GM12878 (cell line): ENCODE measurements around the gene SLC5A1. TPM values are rescaled to one million over a fixed set of nuclear protein-coding genes. Genes with fewer than 3 reads are reported as not detected.

Source experiments
- ATAC-seq: fragments of 200-7000 bp; cut with Tn5 transposase; 3 replicates; pipeline ENCODE4 v1.9.1; 2020; ENCODE audit warnings: mild to moderate bottlenecking, moderate library complexity
- BruUV-seq: library from RNA; stranded (reverse); fragments of 400-500 nt; replicated peaks from 2 replicates; lab custom pipeline; 2021; lab: Mats Ljungman, UMichigan
- CTCF ChIA-PET: fragments of 300-600 bp; sonication (Branson Sonifier 250); formaldehyde crosslinking; extraction: SDS; loops from one replicate; lab custom pipeline; 2021; ENCODE audit warnings: inconsistent platforms; lab: Yijun Ruan, JAX
- POLR2A ChIA-PET: fragments of 350-600 bp; formaldehyde crosslinking; extraction: SDS; loops from one replicate; lab custom pipeline; 2021; ENCODE audit warnings: inconsistent platforms; lab: Charles Lee
- RAD21 ChIA-PET: fragments of 300-600 bp; sonication (Branson Sonifier 250); formaldehyde crosslinking; loops from one replicate; lab custom pipeline; 2023; ENCODE audit warnings: antibody characterized with exemption; ENCODE audit not compliant: unreplicated experiment; lab: Charles Lee
- SMC1A ChIA-PET: fragments of 300-600 bp; sonication (Branson Sonifier 250); formaldehyde crosslinking; loops from one replicate; lab custom pipeline; 2023; ENCODE audit not compliant: unreplicated experiment, uncharacterized antibody; lab: Charles Lee
- DNase-seq: peaks from one replicate; pipeline ENCODE4 v3.0.0-alpha.2; 2011; ENCODE audit warnings: low read depth, low spot score
- FAIRE-seq: peaks from 3 replicates; lab custom pipeline; 2011; peaks lifted over from hg19 to GRCh38; lab: Jason Lieb, UNC
- H2AFZ ChIP-seq: 2 replicates; pipeline ENCODE4 v1.6.0; 2011; ENCODE audit warnings: low read depth, low read length, control low read depth; ENCODE audit not compliant: control insufficient read depth
- H3K27ac ChIP-seq: 2 replicates; pipeline ENCODE4 v1.5.1; 2011; ENCODE audit warnings: control low read depth; ENCODE audit not compliant: control insufficient read depth, insufficient read depth
- H3K27me3 ChIP-seq, 2 experiments: replicated peaks in 1 of 2; 2 replicates each; pipeline versions ENCODE4 v1.6.0 to v1.6.1; 2011; ENCODE audit warnings: low read length in 1 of 2; ENCODE audit not compliant: control insufficient read depth in 2 of 2, insufficient read depth in 2 of 2
- H3K36me3 ChIP-seq, 2 experiments: 2 replicates each; pipeline ENCODE4 v1.5.1; 2011; ENCODE audit warnings: low read length in 1 of 2; ENCODE audit not compliant: control insufficient read depth in 2 of 2, insufficient read depth in 2 of 2
- H3K4me1 ChIP-seq: 2 replicates; pipeline ENCODE4 v1.6.1; 2011; ENCODE audit warnings: mild to moderate bottlenecking, low read length, moderate library complexity, mixed read lengths; ENCODE audit not compliant: control insufficient read depth, insufficient read depth
- H3K4me2 ChIP-seq: 2 replicates; pipeline ENCODE4 v1.6.0; 2011; ENCODE audit warnings: control low read depth; ENCODE audit not compliant: control insufficient read depth, insufficient read depth
- H3K4me3 ChIP-seq: fragments of 200-600 bp; sonication (generic); 2 replicates; pipeline ENCODE4 v1.5.1; 2016
- H3K79me2 ChIP-seq: 2 replicates; pipeline ENCODE4 v1.6.0; 2011; ENCODE audit warnings: low read length; ENCODE audit not compliant: control insufficient read depth, insufficient read depth
- H3K9ac ChIP-seq: 2 replicates; pipeline ENCODE4 v1.8.0; 2011; ENCODE audit warnings: low read length, control low read depth, mixed read lengths; ENCODE audit not compliant: control insufficient read depth, insufficient read depth
- H3K9me3 ChIP-seq: replicated peaks from 3 replicates; pipeline ENCODE4 v1.5.1; 2011; ENCODE audit warnings: mild to moderate bottlenecking, low read length; ENCODE audit not compliant: control insufficient read depth, insufficient read depth
- H4K20me1 ChIP-seq: 2 replicates; pipeline ENCODE4 v1.6.0; 2011; ENCODE audit not compliant: control insufficient read depth, insufficient read depth
- BHLHE40 ChIP-seq, 2 experiments: fragments of 450-650 bp in 1 of 2; IDR thresholded peaks; 2 replicates each; pipeline ENCODE4 v1.6.1; 2011 to 2017; ENCODE audit warnings: low read depth in 2 of 2, borderline replicate concordance in 1 of 2, improper control_type of control experiment in 1 of 2, low read length in 1 of 2, mild to moderate bottlenecking in 1 of 2
- CTCF ChIP-seq, 3 experiments: IDR thresholded peaks in 2 of 3; conservative IDR thresholded peaks in 1 of 3; 2 replicates each; pipeline ENCODE4 v1.5.1; 2011; ENCODE audit warnings: low read depth in 3 of 3, low read length in 3 of 3, mild to moderate bottlenecking in 3 of 3, control low read depth in 2 of 3, moderate library complexity in 2 of 3, inconsistent platforms in 1 of 3, mixed read lengths in 1 of 3; ENCODE audit not compliant: control insufficient read depth in 2 of 3, insufficient read depth in 1 of 3; ENCODE audit errors: extremely low read depth in 1 of 3
- EED ChIP-seq: sonication (generic); IDR thresholded peaks from 2 replicates; pipeline ENCODE4 v1.6.1; 2016; ENCODE audit warnings: antibody characterized with exemption, low read depth
- ESRRA ChIP-seq: IDR thresholded peaks from 2 replicates; pipeline ENCODE4 v1.6.1; 2012; ENCODE audit warnings: mild to moderate bottlenecking, low read length, improper control_type of control experiment
- EZH2 ChIP-seq: IDR thresholded peaks from 2 replicates; pipeline ENCODE4 v1.6.1; 2012; ENCODE audit warnings: low read depth, mild to moderate bottlenecking, control low read depth, inconsistent platforms, low read length, borderline replicate concordance; ENCODE audit not compliant: control insufficient read depth
- FOXM1 ChIP-seq: IDR thresholded peaks from 2 replicates; pipeline ENCODE4 v1.6.1; 2012; ENCODE audit warnings: low read depth, mild to moderate bottlenecking, inconsistent platforms, low read length, moderate library complexity
- MEF2A ChIP-seq: IDR thresholded peaks from 2 replicates; pipeline ENCODE4 v1.6.1; 2011; ENCODE audit warnings: low read depth, mild to moderate bottlenecking, low read length, moderate library complexity; ENCODE audit not compliant: insufficient read depth
- PAX8 ChIP-seq: fragments of 450-650 bp; IDR thresholded peaks from 2 replicates; pipeline ENCODE4 v1.6.1; 2017; ENCODE audit warnings: mild to moderate bottlenecking, moderate library complexity
- PBX3 ChIP-seq: IDR thresholded peaks from 2 replicates; pipeline ENCODE4 v1.6.1; 2011; ENCODE audit warnings: mild to moderate bottlenecking, low read depth, low read length, moderate library complexity; ENCODE audit not compliant: insufficient replicate concordance
- STAT3 ChIP-seq: IDR thresholded peaks from 2 replicates; pipeline ENCODE4 v1.6.1; 2011; ENCODE audit warnings: low read depth, low read length, improper control_type of control experiment
- SUPT20H ChIP-seq: IDR thresholded peaks from 2 replicates; pipeline ENCODE4 v1.6.1; 2011; ENCODE audit warnings: low read depth, mild to moderate bottlenecking, low read length, moderate library complexity, borderline replicate concordance; ENCODE audit not compliant: control insufficient read depth
- TARDBP ChIP-seq: IDR thresholded peaks from 2 replicates; pipeline ENCODE4 v1.6.1; 2016; ENCODE audit warnings: borderline replicate concordance
- WRNIP1 ChIP-seq: IDR thresholded peaks from 2 replicates; pipeline ENCODE4 v1.6.1; 2011; ENCODE audit warnings: low read depth, low read length, improper control_type of control experiment, borderline replicate concordance
- YY1 ChIP-seq: IDR thresholded peaks from 2 replicates; pipeline ENCODE4 v1.6.1; 2011; ENCODE audit warnings: low read depth, mild to moderate bottlenecking, low read length
- ZNF592 ChIP-seq: fragments of 450-650 bp; IDR thresholded peaks from 2 replicates; pipeline ENCODE4 v1.6.1; 2017; ENCODE audit warnings: mild to moderate bottlenecking, moderate library complexity
- WGBS: methylation state at CpG from one replicate; pipeline ENCODE4 v1.1.6; 2016; ENCODE audit warnings: low lambda C conversion rate; ENCODE audit not compliant: insufficient replicate concordance, insufficient coverage; ENCODE audit errors: missing lambda C conversion rate; 5-methylcytosine and 5-hydroxymethylcytosine counted together
- in situ Hi-C: fragments of 300-500 bp; cut with MboI; formaldehyde crosslinking; loops from 9 replicates; pipeline ENCODE4 v1.14.3; 2018; ENCODE audit warnings: mixed read lengths
- intact Hi-C: fragments of 100-400 bp; cut with micrococcal nuclease; formaldehyde crosslinking; loops from one replicate; pipeline ENCODE4 v1.14.2; 2022; ENCODE audit not compliant: unreplicated experiment
- polyA plus RNA-seq, 11 experiments: library from polyadenylated mRNA; depleted of rRNA in 4 of 11; unstranded in 6 of 11; stranded (reverse) in 5 of 11; fragments of >200 nt; fragmentation: Nextera tagmentation in 4 of 11; fragmentation: Illumina TruSeq in 1 of 11; extraction: Ambion mirVana in 4 of 11; extraction: Trizol in 1 of 11; gene quantifications; 1 replicate in 1 of 11; 2 replicates in 10 of 11; pipeline versions ENCODE4 v1.2.1 to v1.2.3, GENCODE V29; 2011 to 2016; ENCODE audit warnings: inconsistent platforms in 2 of 11, missing spikeins in 2 of 11, low read depth in 1 of 11
- total RNA-seq, 4 experiments: library from RNA; depleted of rRNA in 3 of 4; stranded (reverse); fragments of >200 nt in 3 of 4; fragmentation: Illumina TruSeq in 1 of 4; extraction: Trizol in 1 of 4; gene quantifications; 2 replicates each; pipeline versions ENCODE4 v1.2.1 to v1.2.3, GENCODE V29; 2013 to 2021

The SLC5A1 gene
- total and polyA plus RNA-seq, 10 of the 15 experiments (the other 5 are each of a cell fraction or from before 2014, with no cell fraction given): 0.01 TPM; not detected in 9

GRCh38 chr22:32082331-32082730, 39.3 kb downstream of the SLC5A1 start:
- ChIA-PET CTCF (interaction anchor here (1.7 to 12.6 kb wide), 3 partner anchors 9 to 417 kb away, joined by 4 to 128 read pairs (median 6); no protein-coding TSS in a partner anchor), POLR2A (no interaction called here), SMC1A (interaction anchor here (1.0 to 4.7 kb wide), 3 partner anchors 88 to 112 kb away, joined by 3 to 36 read pairs (median 6); no protein-coding TSS in a partner anchor)
- no TSS peak for BruUV-seq
- Histone ChIP-seq H3K4me1 (no peaks in the 10 kb centered on the region), H3K4me3 (no peak overlapping the region), H4K20me1 (no peaks in the 10 kb centered on the region), H3K4me2 (no peak overlapping the region), H3K9ac (no peak overlapping the region), H3K9me3 (no peaks in the 10 kb centered on the region), H2AFZ (no peak overlapping the region), H3K79me2 (no peaks in the 10 kb centered on the region), H3K36me3 (no peaks in the 10 kb centered on the region), H3K27me3 (no peaks in the 10 kb centered on the region; a peak in 1 of 4 replicates), H3K27ac (no peak overlapping the region)
- no peak for DNase-seq
- in situ Hi-C loops: loop anchor here (5.0 kb wide), 1 partner anchor 105 kb away; no protein-coding TSS in a partner anchor
- no peak for FAIRE-seq
- 0% methylated on average over 1 of the region's 1 CpG for WGBS
- no peak for ATAC-seq
- TF ChIP-seq SUPT20H (no peak), STAT3 (no peak), WRNIP1 (no peak), PAX8 (no peak), BHLHE40 (IDR thresholded peaks at IDR 0.05; ENCODE audit: borderline replicate concordance in 1 of 2, low read depth in 2 of 2, low read length in 1 of 2) (no peak), PBX3 (no peak), MEF2A (no peak), FOXM1 (no peak), CTCF (IDR thresholded peaks at IDR 0.05 in 2 of 3, conservative IDR thresholded peaks at IDR 0.05 in 1 of 3; ENCODE audit: control insufficient read depth in 2 of 3, extremely low read depth in 1 of 3, insufficient read depth in 1 of 3, low read depth in 3 of 3, low read length in 3 of 3) (no peak), ZNF592 (no peak), EZH2 (no peak), TARDBP (no peak), ESRRA (no peak), YY1 (no peak), EED (no peak)
- TF ChIP-seq, all 136 proteins: peak for 0
- intact Hi-C loops: loop anchor here (5.0 kb wide), 1 partner anchor 415 kb away; no protein-coding TSS in a partner anchor
- RAD21 ChIA-PET: interaction anchor here (0.7 to 1.3 kb wide), 2 partner anchors 97 to 105 kb away, joined by 3 to 4 read pairs; no protein-coding TSS in a partner anchor
